CD4-positive, alpha-beta memory T cell (primary cell): ENCODE results near the gene GBE1. TPM values are rescaled to one million over a fixed set of nuclear protein-coding genes. Genes with fewer than 3 reads are reported as not detected.

Experiments
- CTCF ChIA-PET: fragments of 350-600 bp; sonication (Branson Sonifier 250); formaldehyde crosslinking; loops from one replicate; lab custom pipeline; 2021; ENCODE audit warnings: inconsistent platforms; ENCODE audit not compliant: partially characterized antibody; lab: Charles Lee
- POLR2A ChIA-PET: fragments of 350-600 bp; sonication (Branson Sonifier 250); formaldehyde crosslinking; loops from one replicate; lab custom pipeline; 2021; ENCODE audit not compliant: partially characterized antibody; lab: Charles Lee
- DNase-seq, 5 donors: peaks; one replicate each; pipeline versions ENCODE4 v3.0.0 to v3.0.0-alpha.2; 2020 to 2022; ENCODE audit warnings: mixed read lengths in 1 of 5
- H3K27ac ChIP-seq: one replicate; pipeline ENCODE4 v1.7.0; 2013; ENCODE audit warnings: low read depth, low read length
- H3K27me3 ChIP-seq: 2 replicates; pipeline ENCODE4 v1.7.0; 2013; ENCODE audit warnings: mild to moderate bottlenecking, low read length, moderate library complexity; ENCODE audit not compliant: insufficient read depth
- H3K36me3 ChIP-seq: 2 replicates; pipeline ENCODE4 v1.7.0; 2013; ENCODE audit warnings: mild to moderate bottlenecking, low read length, moderate library complexity; ENCODE audit not compliant: insufficient read depth
- H3K4me1 ChIP-seq: 2 replicates; pipeline ENCODE4 v1.7.0; 2013; ENCODE audit warnings: mild to moderate bottlenecking, low read length, moderate library complexity; ENCODE audit not compliant: insufficient read depth
- H3K4me3 ChIP-seq, 2 donors: one replicate each; pipeline ENCODE4 v1.7.0; 2013; ENCODE audit warnings: low read length in 2 of 2, mild to moderate bottlenecking in 1 of 2
- H3K9me3 ChIP-seq, 2 donors: one replicate each; pipeline ENCODE4 v1.7.0; 2013; ENCODE audit warnings: low read length in 2 of 2, control low read depth in 1 of 2; ENCODE audit not compliant: control insufficient read depth in 1 of 2
- H3K27ac Mint-ChIP-seq, 7 donors: one replicate each; pipeline ENCODE4 v1.8.0; 2020 to 2021; ENCODE audit warnings: mixed read lengths in 7 of 7, mild to moderate bottlenecking in 6 of 7, inconsistent platforms in 3 of 7, moderate library complexity in 3 of 7
- H3K27me3 Mint-ChIP-seq, 2 donors: one replicate each; pipeline ENCODE4 v1.8.0; 2020 to 2021; ENCODE audit warnings: mixed read lengths in 2 of 2
- H3K36me3 Mint-ChIP-seq, 2 donors: one replicate each; pipeline ENCODE4 v1.8.0; 2020 to 2021; ENCODE audit warnings: mixed read lengths in 2 of 2, inconsistent platforms in 1 of 2, mild to moderate bottlenecking in 1 of 2
- H3K4me1 Mint-ChIP-seq, 4 donors: one replicate each; pipeline ENCODE4 v1.8.0; 2020 to 2021; ENCODE audit warnings: mixed read lengths in 4 of 4, mild to moderate bottlenecking in 1 of 4
- H3K4me3 Mint-ChIP-seq, 8 donors: one replicate each; pipeline ENCODE4 v1.8.0; 2020 to 2021; ENCODE audit warnings: mixed read lengths in 8 of 8, mild to moderate bottlenecking in 7 of 8, moderate library complexity in 6 of 8, inconsistent platforms in 3 of 8
- H3K9me3 Mint-ChIP-seq, 8 donors: one replicate each; pipeline ENCODE4 v1.8.0; 2020 to 2021; ENCODE audit warnings: mixed read lengths in 8 of 8, mild to moderate bottlenecking in 5 of 8, inconsistent platforms in 3 of 8, moderate library complexity in 1 of 8
- intact Hi-C: fragments of 100-400 bp; cut with micrococcal nuclease; formaldehyde crosslinking; loops from one replicate; pipeline ENCODE4 v1.15.1; 2023
- polyA plus RNA-seq, 2 donors: library from polyadenylated mRNA; unstranded; fragments of 300-500 nt; fragmentation: Illumina TruSeq; gene quantifications; one replicate each; pipeline ENCODE4 v1.2.3, GENCODE V29; 2021
- total RNA-seq, 2 experiments: library from RNA; stranded (reverse); gene quantifications; one replicate each; pipeline ENCODE4 v1.2.3, GENCODE V29; 2021

Gene GBE1
- total and polyA plus RNA-seq, 4 experiments from 2014 or later, result 9.3 to 16.6 (median 11.0) TPM

DNA sequence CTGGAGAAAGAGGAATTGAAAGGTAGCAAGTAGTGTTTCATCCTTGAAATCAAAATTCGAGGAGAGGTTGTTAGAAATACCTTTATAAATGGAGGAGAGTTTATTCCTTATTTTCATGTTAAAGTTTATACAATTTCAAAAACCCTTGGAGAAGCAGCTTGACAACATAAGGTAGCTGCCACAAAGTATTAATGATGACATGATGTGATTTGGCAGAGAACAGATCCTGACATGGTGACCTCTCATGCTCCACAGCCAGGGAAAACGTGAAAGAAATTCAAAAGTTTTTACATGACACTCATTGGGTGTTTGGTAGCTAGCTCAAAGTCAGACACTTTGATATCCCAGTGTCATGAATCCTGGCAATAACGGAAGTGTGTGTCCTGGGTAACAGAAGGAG lies 320.8 kb downstream of the GBE1 start:
- H3K9me3 ChIP-seq, result no peaks in the 10 kb centered on the region
- H3K9me3 Mint-ChIP-seq, result peaks cover 0 to 8% (median 0%) of the 10 kb centered on the region in 8 donors
- intact Hi-C loops, result no loop called here
- H3K27ac ChIP-seq, result no peak overlapping the region
- no peak overlapping the region for H3K4me3 Mint-ChIP-seq
- no peaks in the 10 kb centered on the region for H3K36me3 ChIP-seq
- H3K4me3 ChIP-seq, result no peak overlapping the region
- H3K27me3 Mint-ChIP-seq, result no peaks in the 10 kb centered on the region
- H3K36me3 Mint-ChIP-seq, result no peaks in the 10 kb centered on the region
- no peak for DNase-seq
- H3K4me1 Mint-ChIP-seq, result no peaks in the 10 kb centered on the region
- H3K4me1 ChIP-seq, result no peaks in the 10 kb centered on the region
- CTCF ChIA-PET, result no interaction called here
- no peaks in the 10 kb centered on the region for H3K27me3 ChIP-seq
- H3K27ac Mint-ChIP-seq, result no peak overlapping the region
- POLR2A ChIA-PET, result no interaction called here
